Measurements from ENCODE around the gene PRELID3B. TPM values are rescaled to one million over a fixed set of nuclear protein-coding genes. Genes with fewer than 3 reads are reported as not detected.
A peak's percentile ranks its signal among the peaks of the same experiment; 100 is the strongest.

The PRELID3B gene
- total and polyA plus RNA-seq, 2 of the 13 experiments (the other 11 are each of a cell fraction or from before 2014, with no cell fraction given) = 23.3 to 42.6 TPM

GRCh38 chr20:59032713-59033059 is 9.9 kb downstream of the PRELID3B start (continued):
- TF ChIP-seq ZNF792 (CRISPR knock-in tag; IDR thresholded peaks at IDR 0.05) = no peak
- no peak for TF ChIP-seq ZSCAN22 (CRISPR knock-in tag; IDR thresholded peaks at IDR 0.05)
- TF ChIP-seq ZNF281 (CRISPR knock-in tag; IDR thresholded peaks at IDR 0.05; ENCODE audit: borderline replicate concordance) = peak; percentile 4; the same call in 1 of the 2 replicates
- TF ChIP-seq JUND (CRISPR knock-in tag; IDR thresholded peaks at IDR 0.05) = 0 out of 2 replicates have a peak, but pooled peaks have one; percentile 3
- no peak for TF ChIP-seq KLF11 (CRISPR knock-in tag; IDR thresholded peaks at IDR 0.05)
- TF ChIP-seq IKZF4 (CRISPR knock-in tag; IDR thresholded peaks at IDR 0.05; ENCODE audit: borderline replicate concordance, low read depth, not compliant biosample characterization) = no peak
- TF ChIP-seq ZNF205 (CRISPR knock-in tag; IDR thresholded peaks at IDR 0.05) = 0 out of 2 replicates have a peak, but pooled peaks have one; percentile 5
- 0 out of 2 replicates have a peak, but pooled peaks have one; percentile 4 for TF ChIP-seq MTF2 (CRISPR knock-in tag; IDR thresholded peaks at IDR 0.05; ENCODE audit: borderline replicate concordance)
- no peak for TF ChIP-seq DNMT3B (CRISPR knock-in tag; conservative IDR thresholded peaks at IDR 0.05)
- no peak for TF ChIP-seq NR2F2 (IDR thresholded peaks at IDR 0.05; ENCODE audit: borderline replicate concordance, low read depth)

GRCh38 chr20:59032023-59032712 is 10.4 kb downstream of the PRELID3B start, which contains the start of gene ATP5F1E:
TSS of gene ATP5F1E (minus strand) at chr20:59032335. CDS start at chr20:59032251, 84 bp downstream.
- H4K20me1 ChIP-seq (ENCODE audit: insufficient read depth, low read length) = peaks cover 15% of the 10 kb centered on the region; the same call in 1 of the 2 replicates
- H3K9ac ChIP-seq (ENCODE audit: insufficient read depth, low read depth, low read length) = peak within 1 kb of the TSS; percentile 93
- peak; percentile 95 for DNase-seq (ENCODE audit: low spot score)
- H3K9me3 ChIP-seq (ENCODE audit: low read length) = no peaks in the 10 kb centered on the region
- H3K27me3 ChIP-seq (ENCODE audit: control insufficient read depth in 1 of 2, insufficient read depth in 2 of 2, low read length in 2 of 2) = no peaks in the 10 kb centered on the region; a peak in 1 of 5 replicates
- intact Hi-C loops (cut with micrococcal nuclease; ENCODE audit: unreplicated experiment) = loop anchor here (1.0 to 5.0 kb wide), 4 partner anchors 16 to 139 kb away; partner anchors contain the start of gene NELFCD
- peak within 1 kb of the TSS; percentile 68 for H3K27ac ChIP-seq (ENCODE audit: extremely low read length, insufficient read depth, low read length)
- peak within 1 kb of the TSS; percentile 97 for H3K4me2 ChIP-seq (ENCODE audit: low read depth, low read length)
- peak within 1 kb of the TSS; percentile 86 for H2AFZ ChIP-seq (ENCODE audit: low read length)
- FAIRE-seq = no peak
- ChIA-PET CTCF (ENCODE audit: low intra/inter-chr PET ratio, low total read pairs) (no interaction called here), POLR2A (interaction anchor here (0.6 to 3.7 kb wide), 32 partner anchors 8 to 643 kb away, joined by 3 to 68 read pairs (median 6); partner anchors contain the start of genes NELFCD, PRELID3B, STX16 and TUBB1)
- ATAC-seq = peak; percentile 99
- WGBS (ENCODE audit: low lambda C conversion rate) = 1% methylated on average over 13 of the region's 86 CpGs
- H3K4me1 ChIP-seq (ENCODE audit: insufficient read depth, low read length) = peaks cover 52% of the 10 kb centered on the region
- no TSS peak for BruUV-seq (replicated peaks)
- peaks cover 11 to 23% of the 10 kb centered on the region in 2 experiments for H3K36me3 ChIP-seq (replicated peaks in 1 of 2; ENCODE audit: control insufficient read depth in 1 of 2, insufficient read depth in 2 of 2, low read length in 2 of 2)
- peaks cover 50% of the 10 kb centered on the region for H3K79me2 ChIP-seq (ENCODE audit: insufficient read depth, low read length)
- in situ Hi-C loops (cut with HindIII; ENCODE audit: extremely low pct_ligation_motif_present, low pct_unique_long_range_greater_than_20kb) = no loop called here
- peak within 1 kb of the TSS; percentile 78 to 97 (median 93) for H3K4me3 ChIP-seq (replicated peaks in 1 of 3; ENCODE audit: insufficient read depth in 1 of 3, low read depth in 2 of 3, low read length in 3 of 3)
- TF ChIP-seq ZNF230 (CRISPR knock-in tag; IDR thresholded peaks at IDR 0.05) (no peak; the same call in 1 of the 2 replicates), ZNF816 (CRISPR knock-in tag; IDR thresholded peaks at IDR 0.05; ENCODE audit: borderline replicate concordance) (peak; percentile 98), RELA (CRISPR knock-in tag; IDR thresholded peaks at IDR 0.05) (no peak; the same call in 1 of the 2 replicates), ZNF713 (CRISPR knock-in tag; IDR thresholded peaks at IDR 0.05) (peak; percentile 96), ZNF761 (CRISPR knock-in tag; conservative IDR thresholded peaks at IDR 0.05) (peak; percentile 89; the same call in 1 of the 2 replicates), ZNF749 (CRISPR knock-in tag; IDR thresholded peaks at IDR 0.05; ENCODE audit: borderline replicate concordance) (peak; percentile 94), POGZ (CRISPR knock-in tag; IDR thresholded peaks at IDR 0.05) (peak; percentile 93), ZNF414 (CRISPR knock-in tag; IDR thresholded peaks at IDR 0.05) (peak; percentile 48; the same call in 1 of the 2 replicates), TBX2 (CRISPR knock-in tag; IDR thresholded peaks at IDR 0.05; ENCODE audit: borderline replicate concordance) (peak; percentile 94; the same call in 1 of the 2 replicates), ZNF784 (CRISPR knock-in tag; IDR thresholded peaks at IDR 0.05; ENCODE audit: borderline replicate concordance) (peak; percentile 68)

All from HepG2 (cell line).